Ramos (cell line): ENCODE results near the gene MACF1.

Source experiments
- in situ Hi-C: fragments of 300-500 bp; cut with MboI; formaldehyde crosslinking; loops from one replicate; pipeline ENCODE4 v1.14.3; 2022; ENCODE audit warnings: low sequenced_read_pairs; ENCODE audit not compliant: unreplicated experiment

Gene MACF1

DNA sequence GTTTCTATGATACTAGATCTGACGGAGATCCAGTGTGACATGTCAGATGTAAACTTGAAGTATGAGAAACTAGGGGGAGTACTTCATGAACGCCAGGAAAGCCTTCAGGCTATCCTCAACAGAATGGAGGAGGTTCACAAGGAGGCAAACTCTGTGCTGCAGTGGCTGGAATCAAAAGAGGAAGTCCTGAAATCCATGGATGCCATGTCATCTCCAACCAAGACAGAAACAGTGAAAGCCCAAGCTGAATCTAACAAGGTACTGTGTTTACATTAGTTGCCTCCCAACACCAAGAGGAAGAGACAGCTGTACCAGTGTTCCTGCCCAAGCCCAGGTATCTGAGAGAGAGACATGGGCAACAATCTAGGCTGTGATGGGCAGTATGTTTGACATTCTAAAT, 174.7 kb downstream of the MACF1 start:
- in situ Hi-C loops = no loop called here

DNA sequence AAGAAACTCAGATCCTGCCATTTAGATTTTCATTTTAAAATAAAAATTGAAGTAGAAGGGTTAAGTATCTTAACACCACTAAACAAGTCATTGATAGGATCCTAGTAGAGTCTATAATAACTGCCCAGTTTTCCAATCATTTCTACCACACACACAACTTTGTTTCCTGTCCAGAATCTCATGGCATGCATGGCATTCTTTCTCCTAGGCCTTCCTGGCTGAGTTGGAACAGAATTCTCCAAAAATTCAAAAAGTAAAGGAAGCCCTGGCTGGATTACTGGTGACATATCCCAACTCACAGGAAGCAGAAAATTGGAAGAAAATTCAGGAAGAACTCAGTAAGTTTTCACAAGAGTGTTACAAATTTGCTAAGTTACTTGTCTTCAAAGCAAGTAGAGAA, 175.5 kb downstream of the MACF1 start:
- in situ Hi-C loops = no loop called here

DNA sequence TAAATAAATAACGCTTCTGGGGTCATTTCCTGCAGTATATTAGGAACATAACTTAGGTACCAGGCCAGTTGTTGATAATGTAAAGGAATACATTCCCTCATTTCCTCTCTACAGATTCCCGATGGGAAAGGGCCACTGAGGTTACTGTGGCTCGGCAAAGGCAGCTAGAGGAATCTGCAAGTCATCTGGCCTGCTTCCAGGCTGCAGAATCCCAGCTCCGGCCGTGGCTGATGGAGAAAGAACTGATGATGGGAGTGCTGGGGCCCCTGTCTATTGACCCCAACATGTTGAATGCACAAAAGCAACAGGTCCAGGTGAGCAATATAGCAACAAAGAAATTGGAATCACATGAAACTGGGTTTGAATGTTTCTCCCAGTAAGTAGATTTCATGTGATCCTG, 177.3 kb downstream of the MACF1 start:
- in situ Hi-C loops = no loop called here

DNA sequence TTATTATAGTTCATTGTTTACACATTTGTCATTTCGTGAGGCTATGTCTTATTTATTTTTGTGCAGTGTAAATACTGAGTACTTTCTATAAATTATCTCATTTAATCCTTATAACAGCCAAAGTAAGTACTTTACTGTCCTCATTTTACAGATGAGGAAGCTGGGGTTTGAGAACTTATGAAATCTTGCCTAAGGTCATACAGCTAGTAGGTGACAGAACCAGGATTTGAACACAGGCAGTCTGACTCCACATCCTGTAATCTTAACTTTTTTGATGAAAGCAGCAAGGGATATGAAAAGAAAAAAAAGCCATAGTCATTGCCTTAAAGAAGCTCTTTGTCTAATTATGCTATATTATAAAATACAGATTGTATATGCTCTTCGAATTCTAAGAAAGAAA, 179.8 kb downstream of the MACF1 start:
- in situ Hi-C loops = no loop called here

DNA sequence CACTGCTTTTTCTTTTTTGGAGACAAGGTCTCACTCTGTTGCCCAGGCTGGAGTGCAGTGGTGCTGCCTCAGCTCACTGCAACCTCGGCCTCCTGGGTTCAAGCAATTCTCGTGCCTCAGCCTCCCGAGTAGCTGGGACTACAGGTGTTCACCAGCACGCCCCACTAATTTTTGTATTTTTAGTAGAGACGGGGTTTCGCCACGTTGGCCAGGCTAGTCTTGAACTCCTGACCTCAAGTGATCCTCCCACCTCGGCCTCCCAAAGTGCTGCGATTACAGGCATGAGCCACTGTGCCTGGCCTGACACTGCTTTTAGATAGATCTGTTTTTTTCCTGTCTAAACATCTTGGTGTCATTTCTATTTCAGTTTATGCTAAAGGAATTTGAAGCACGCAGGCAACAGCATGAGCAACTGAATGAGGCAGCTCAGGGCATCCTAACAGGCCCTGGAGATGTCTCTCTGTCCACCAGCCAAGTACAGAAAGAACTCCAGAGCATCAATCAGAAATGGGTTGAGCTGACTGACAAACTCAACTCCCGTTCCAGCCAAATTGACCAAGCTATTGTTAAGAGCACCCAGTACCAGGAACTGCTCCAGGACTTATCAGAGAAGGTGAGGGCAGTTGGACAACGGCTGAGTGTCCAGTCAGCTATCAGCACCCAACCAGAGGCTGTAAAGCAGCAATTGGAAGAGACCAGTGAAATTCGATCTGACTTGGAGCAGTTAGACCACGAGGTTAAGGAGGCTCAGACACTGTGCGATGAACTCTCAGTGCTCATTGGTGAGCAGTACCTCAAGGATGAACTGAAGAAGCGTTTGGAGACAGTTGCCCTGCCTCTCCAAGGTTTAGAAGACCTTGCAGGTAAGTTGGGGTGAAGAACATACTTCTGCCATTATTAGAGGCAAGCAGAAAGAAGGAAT, 180.8 kb downstream of the MACF1 start:
- in situ Hi-C loops = no loop called here

DNA sequence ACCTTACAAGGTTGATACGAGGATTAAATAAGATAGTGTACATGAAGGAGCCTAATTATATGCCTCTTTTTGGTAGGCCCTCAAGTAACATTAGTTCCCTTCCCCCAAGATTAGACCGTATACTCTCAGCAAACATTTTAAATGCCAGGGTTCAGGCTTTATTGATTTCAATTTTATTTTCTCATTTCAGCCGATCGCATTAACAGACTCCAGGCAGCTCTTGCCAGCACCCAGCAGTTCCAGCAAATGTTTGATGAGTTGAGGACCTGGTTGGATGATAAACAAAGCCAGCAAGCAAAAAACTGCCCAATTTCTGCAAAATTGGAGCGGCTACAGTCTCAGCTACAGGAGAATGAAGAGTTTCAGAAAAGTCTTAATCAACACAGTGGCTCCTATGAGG, 182.5 kb downstream of the MACF1 start:
- in situ Hi-C loops = no loop called here

DNA sequence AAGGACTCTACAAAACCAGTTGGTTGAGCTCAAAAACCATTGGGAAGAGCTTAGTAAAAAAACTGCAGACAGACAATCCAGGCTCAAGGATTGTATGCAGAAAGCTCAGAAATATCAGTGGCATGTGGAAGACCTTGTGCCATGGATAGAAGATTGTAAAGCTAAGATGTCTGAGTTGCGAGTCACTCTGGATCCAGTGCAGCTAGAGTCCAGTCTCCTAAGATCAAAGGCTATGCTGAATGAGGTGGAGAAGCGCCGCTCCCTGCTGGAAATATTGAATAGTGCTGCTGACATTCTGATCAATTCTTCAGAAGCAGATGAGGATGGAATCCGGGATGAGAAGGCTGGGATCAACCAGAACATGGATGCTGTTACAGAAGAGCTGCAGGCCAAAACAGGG, 183.0 kb downstream of the MACF1 start:
- in situ Hi-C loops = no loop called here

DNA sequence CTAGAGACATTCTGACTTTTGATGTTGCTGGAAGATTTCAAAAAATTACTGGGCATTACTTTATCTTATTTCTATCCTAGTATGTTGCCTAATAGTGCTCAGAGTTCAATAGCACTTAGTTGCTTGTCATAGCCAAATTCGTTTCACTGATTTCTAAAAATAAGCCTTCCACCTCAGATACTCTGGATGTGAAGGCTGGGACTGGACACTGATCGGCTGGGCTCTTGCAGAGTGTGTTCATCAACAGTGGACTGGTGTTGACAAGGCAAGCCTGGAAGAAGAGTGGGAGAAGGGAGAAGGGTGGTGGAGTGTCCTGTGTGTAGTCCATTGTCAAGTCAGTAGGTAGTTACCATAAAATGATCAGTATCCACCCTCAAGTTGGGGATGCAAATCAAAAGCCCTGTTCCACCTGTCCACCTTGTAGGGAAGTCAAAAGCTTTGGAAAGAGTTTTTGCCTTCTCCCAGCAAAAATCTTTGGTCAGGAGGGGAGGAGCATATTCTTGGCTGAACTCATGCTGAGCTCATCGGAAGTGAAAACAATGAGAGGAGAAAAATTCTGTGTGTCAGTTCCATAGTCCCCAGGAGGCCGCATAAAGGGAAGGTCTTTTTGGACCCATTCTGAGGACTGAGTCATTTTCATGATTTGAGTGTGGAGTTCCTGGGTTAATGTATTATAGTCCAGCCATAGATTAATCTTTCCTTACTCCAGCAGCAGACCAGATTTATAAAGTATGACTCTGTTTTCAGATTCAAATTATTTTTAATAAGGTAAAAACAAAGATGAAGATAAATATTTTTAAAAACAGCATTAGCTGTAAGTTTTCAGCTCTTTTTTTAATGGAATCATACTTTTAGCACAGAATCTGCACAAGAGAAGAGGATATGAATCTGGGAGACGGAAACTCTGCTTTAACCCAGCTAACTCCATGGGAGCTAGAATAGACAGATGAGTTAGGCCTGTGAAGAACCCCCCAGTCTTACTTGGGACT, 187.5 kb downstream of the MACF1 start:
- in situ Hi-C loops = no loop called here

DNA sequence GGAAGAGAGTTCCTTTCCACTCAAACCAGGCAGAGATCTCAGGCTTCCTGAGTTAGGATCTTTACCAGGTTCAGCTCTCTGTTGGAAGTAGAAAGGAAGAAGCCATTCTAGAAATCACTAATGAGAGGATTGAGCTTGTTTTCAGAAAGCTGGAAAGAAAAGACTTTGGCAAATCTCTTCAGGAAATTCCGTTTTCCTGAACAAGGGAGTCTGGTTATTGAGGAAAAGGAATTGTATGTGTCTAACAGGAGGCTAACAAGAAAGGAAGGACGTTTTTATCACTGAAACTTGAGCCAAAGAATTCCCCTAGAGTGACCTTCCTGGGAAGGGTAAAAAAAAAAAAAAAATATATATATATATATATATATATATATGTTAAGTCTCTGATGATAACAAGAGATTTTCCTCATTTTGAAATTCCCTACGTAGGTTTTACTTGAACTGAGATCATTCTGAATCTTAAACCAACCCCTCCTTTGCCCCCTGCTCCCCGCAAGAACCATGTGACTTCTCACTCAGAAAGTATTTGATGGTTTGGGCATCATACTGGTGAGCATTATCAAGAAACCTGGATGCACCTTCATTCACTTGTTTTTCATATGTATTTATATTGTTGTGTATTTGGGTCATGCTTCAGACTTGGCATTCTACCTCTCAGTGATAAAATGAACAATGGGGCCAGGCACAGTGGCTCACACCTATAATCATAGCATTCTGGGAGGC, 188.5 kb downstream of the MACF1 start:
- in situ Hi-C loops = no loop called here

DNA sequence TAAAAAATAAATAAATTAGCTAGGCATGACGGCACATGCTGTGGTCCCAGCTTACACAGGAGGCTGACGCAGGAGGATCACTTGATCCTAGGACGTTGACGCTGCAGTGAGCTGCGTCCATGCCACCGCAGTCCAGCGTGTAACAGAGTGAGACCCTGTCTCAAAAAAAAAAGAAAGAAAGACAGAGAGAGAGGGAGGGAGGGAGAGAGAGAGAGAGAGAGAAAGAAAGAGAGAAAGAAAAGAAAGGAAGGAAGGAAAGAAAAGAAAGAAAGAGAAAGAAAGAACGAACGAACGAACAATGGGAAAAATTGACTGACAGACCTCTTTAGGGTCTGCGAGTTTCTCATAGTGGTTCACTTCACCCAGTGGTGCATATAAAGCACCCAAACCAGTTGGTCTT, 189.2 kb downstream of the MACF1 start:
- in situ Hi-C loops = no loop called here

DNA sequence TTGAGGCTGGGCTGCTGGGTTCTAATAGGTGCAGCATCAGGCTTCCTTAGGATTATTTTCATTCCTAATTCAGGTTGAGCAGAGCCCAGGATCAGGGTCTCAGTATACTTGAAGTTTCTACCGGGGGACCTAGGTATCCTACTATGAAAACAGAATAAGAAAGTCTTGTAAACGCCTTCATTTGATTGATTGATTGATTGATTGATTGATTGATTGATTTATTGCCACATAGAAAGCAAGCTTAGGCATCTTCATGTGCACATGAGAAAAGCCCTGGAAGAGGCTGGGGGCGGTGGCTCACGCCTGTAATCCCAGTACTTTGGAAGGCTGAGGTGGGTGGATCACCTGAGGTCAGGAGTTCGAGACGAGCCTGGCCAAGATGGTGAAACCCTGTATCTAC, 189.6 kb downstream of the MACF1 start:
- in situ Hi-C loops = no loop called here

DNA sequence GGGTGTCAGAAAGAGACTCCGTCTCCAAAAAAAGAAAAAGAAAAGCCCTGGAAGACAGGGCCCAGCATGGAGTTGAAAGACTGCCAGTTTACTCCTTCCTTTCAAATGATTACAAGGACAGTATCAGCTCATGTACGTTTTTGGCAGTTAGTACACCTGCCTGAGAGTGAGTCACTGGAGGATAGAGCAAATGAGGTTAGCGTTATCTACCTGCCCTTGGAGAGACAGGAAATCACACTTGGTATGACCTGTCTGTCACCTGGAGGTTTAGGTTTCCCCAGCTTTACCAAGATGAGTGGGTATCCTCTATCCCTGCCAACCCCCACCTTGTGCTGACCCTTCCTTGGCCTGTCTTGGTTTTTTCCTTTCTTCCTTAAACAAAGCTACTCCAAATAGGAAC, 190.1 kb downstream of the MACF1 start:
- in situ Hi-C loops = no loop called here

DNA sequence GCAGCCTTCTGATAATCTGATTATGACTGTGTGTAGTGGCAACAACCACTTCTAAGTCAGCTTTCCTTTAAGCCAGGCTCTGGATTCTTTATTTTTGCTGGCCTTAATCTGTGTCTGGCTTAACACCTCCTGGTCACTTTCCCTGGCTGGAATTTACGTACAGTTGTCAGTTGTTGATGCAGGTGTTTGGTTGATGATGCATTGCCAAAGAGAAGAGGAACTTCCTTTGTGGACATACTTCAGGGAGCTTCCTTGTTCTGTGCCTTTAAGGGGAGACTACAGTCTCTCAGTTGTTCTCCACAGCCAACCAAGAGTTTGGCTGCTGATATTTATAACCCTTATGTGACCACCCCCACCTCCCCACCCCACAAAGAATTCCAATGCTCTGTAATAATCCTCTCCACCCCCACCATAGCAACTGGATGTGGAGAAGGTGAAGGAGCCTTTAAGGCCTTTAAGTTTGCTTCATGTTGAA, 190.9 kb downstream of the MACF1 start:
- in situ Hi-C loops = no loop called here

DNA sequence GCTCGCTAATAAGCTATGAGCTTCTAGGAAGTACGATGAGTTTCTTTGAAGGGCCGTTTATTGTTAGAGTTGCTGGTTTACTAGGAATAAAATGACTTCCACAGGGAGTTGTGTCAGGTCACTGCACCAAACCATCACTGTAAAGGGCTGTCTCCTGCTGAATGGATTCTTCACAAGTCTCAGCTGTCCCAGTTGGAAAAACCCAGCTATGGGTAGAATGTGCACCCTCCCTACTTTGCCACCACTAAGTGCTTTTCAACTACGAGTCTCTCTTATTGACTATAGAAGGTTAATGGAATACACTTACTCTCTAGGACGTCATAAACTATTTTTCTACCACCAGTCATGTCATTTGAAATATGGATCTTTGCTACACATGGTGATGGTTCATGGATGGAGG, 192.2 kb downstream of the MACF1 start:
- in situ Hi-C loops = no loop called here

DNA sequence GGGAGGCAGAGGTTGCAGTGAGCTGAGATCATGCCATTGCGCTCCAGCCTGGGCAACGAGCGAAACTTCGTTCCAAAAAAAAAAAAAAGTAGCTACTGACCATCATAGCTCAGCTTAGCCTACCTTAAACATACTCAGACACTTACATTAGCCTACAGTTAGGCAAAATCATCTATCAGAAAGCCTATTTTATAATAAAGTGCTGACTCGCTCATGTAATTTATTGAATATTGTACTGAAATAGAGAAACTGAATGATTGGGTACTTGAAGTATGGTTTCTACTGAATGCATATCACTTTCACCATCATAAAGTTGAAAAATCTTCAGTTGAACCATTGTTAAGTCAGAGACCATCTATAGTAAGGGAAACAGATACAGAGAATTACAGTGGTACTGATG, 193.0 kb downstream of the MACF1 start:
- in situ Hi-C loops = no loop called here

DNA sequence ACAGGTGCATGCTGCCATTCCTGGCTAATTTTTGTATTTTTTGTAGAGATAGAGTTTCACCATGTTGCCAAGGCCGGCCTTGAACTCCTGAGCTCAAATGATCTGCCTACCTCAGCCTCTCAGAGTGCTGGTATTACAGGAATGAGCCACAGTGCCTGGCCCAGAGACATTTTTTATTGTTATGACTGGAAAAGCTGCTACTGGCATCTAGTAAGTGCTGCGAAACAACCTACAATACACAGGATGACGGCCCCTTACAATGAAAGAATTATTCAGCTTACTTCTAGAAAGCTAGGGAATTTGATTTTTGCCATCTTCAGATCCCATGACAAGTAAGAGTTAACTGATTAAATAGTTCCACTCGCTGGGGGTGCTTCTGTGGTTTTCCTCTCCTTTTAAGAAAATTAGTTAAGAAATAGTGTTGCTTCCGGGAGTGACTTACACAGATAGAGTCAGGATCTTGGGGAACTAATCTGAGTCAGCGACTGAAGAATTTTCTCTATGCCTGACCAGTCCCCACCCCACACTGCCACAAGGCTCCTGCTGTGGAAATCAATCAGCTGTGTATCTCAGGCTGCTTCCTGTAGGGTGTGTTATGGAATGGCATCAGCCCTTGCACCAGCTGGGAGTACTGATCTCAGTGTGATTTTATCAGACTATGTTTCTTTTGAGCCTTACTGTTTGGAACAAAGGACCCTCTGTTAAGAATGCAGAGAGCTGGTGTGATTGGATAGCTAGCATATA, 194.0 kb downstream of the MACF1 start:
- in situ Hi-C loops = no loop called here

DNA sequence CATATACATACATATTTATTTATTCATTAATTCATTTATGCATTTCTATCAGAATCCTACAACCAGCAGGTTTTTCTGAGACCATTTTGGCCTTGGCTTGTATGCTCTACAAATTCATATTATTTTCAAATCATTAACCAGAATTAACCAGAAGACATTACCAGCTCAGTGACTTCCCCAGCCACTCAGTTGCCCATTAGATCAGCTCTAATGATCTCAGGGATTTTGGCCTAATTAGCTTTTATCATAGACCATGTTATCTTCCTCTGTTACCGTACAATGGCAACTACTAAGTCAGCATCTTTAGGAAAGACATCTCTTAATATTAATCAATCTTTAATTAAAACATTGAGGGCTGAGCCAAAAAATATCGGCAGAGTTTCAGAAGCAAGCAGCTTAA, 196.6 kb downstream of the MACF1 start:
- in situ Hi-C loops = no loop called here

DNA sequence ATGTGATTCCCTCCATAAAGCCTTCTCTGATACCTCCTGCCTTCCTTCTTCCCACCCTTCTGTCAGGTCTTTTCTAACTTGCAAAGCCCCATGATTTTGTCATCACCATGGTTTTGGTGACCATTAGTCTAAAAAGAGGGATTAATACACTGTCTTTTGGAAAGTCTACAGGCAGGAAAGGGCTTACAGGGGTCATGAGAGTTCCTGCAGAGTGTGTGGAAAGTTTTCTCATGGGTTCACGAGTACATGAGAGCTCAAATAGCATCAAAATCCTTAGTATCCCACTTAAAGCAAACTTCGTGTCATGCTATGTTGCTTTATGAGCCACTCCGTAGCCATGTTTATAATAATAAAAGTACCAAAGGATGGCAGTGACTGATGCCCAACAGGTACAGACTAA, 200.4 kb downstream of the MACF1 start:
- in situ Hi-C loops = no loop called here

DNA sequence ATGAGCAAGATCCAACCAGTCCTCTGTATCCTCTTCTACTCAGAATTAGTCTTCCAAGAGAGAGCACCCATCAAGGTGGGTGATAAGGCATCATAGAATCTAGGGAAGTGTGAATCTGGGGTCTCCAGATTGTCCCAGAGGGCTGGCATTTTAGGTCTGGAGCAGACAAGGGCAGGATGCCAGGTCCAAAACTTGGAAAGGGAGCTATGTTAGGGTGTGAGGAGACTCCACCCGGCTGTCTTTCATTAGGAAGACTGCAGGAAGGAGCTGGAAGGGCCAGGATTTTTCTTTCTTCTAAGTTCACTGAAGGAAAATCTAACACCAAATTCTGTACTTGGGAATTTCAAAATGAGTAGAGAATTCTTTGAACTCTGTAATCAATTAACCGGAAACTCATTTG, 200.9 kb downstream of the MACF1 start:
- in situ Hi-C loops = no loop called here
